GM18909 (cell line): ENCODE measurements around the gene ANO3.

Source experiments
- ATAC-seq: cut with Tn5 transposase; IDR thresholded peaks from one replicate; pipeline ENCODE4 v1.9.1; 2021; ENCODE audit warnings: mild to moderate bottlenecking; ENCODE audit not compliant: unreplicated experiment, poor library complexity

Gene ANO3

DNA sequence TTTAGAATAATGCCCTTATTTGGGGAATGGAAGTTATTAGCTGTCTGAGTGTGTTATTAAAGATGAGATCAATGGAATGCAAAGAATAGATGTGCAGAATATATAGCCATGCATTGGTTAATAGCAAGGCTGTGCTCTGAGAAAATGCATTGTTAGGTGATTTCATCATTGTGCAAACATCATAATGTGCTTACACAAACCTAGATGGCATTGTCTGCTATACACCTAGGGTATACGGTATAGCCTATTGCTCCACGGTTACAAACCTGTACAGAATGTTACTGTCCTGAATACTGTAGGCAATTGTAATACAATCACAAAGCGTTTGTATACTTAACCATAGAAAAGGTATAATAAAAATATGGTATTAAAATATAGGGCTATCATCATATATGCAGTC lies 364.4 kb downstream of the ANO3 start:
- ATAC-seq: no peak

DNA sequence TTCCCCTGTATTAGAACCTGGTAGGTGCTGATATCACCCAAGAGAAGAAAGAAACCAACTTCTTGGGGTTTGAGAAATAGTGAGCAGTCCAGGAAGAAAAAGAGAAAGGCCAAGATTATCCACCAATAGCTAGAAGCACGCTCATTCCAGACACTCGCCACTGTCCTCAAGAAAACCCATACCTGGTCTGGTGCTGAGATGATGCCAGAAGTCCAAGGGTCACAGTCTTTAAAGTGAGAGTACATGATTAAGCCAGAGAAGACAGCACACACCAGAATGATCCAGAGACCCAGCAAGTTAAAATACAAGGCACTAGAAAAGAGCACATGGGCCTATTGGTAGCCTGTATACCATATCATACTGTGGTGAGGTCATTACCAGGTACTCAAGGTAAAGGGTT lies 366.3 kb downstream of the ANO3 start:
- no peak for ATAC-seq

DNA sequence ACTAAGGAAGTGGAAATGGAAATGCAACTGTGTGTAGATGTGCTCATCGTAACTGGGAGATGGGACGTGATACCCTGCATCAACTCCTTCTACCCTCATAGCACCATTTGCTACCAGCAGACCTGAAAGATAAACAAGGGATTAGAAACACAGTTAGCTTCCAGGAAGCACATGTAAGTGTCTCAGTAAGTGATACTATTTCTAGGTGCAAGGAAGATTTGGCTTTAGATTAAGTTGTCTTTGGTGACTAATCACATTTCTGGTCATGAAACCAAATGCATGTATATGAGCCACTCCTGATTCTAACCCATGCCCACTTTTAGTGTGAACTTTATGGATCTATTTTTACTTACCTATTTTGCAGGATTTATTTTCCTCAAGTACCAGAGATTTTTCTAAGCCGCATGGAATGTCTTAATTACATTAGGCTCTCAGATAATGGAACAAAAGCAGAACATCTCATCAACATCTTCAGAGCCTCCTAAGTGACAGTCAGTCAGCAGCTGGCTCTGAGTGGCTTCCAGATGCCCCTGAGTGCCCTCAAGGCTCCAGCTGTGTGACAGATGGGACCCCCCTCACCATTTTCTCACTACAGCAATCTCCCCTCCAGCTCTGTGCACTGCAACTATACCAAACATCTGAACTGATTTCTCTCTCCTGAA lies 368.8 kb downstream of the ANO3 start:
- ATAC-seq: no peak

DNA sequence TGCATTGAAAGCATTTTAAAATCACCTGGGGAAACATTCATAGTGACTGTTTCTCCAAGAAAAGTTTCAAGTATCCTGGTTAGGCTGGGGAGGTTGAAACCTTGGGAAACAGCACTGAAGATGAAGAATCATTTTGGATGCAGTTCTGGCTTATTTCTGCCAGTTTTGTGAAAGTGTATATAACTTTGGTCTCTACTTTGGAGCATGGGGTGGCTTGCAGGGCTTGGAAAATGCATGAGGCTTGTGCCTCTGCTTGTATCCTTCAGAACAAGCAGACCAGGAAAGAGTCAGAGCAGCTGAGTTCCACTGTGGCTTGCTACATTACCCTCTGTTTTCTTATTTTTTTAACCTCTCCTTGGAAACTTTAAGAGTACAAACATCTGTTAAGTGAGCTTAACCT lies 370.5 kb downstream of the ANO3 start:
- no peak for ATAC-seq

DNA sequence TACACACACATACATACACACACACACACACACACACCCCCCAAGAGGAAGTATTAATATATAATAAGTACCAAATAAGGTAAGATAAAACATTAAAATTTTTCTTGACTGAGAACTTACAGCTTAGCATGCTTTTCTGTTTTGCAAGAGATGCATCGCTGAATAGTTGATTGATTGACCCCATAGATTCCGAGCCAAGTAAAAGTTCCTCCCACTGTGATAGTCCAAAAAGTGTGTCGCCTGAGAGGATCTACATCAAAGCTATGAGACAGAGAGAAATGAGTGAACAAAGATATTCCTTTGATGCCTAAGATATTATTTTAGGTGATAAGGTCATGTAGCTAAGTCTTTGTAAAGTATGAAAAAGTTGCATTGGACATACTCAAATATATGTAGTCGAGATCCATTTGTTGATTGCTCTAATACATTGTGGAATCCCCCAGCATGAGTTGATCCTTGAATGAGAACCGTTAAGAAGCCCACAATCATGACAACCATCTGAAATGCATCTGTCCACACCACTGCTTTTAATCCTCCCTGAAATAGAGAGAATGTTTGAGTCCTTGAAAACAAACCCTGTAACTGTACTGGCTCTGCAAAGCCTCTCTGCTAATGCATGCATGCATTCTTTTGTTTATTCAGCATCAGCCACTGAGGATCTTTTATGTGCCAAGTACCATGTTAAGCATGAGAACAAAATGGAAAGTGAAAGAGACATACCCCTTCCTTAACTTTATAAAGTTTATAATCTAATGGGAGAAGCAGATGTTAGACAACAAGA lies 371.7 kb downstream of the ANO3 start:
- no peak for ATAC-seq

DNA sequence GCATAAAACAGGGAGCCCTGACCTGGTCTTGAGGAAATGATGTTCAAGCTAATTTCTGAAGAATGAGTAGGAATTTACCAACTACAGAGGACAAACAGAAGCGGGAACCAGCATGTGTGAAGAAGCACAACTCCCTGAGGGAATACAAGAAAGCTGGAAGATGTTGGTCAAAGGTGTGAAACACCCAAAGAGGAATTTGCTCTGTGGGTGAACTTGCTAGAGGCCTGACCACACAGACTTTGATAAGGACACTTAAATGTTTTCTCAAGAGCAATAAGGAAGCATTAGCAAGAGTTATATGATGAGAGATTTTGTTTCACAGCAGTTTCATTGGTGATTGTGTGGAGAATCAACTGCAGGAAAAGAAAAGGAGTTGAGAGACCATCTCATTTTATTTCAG lies 372.3 kb downstream of the ANO3 start:
- no peak for ATAC-seq

DNA sequence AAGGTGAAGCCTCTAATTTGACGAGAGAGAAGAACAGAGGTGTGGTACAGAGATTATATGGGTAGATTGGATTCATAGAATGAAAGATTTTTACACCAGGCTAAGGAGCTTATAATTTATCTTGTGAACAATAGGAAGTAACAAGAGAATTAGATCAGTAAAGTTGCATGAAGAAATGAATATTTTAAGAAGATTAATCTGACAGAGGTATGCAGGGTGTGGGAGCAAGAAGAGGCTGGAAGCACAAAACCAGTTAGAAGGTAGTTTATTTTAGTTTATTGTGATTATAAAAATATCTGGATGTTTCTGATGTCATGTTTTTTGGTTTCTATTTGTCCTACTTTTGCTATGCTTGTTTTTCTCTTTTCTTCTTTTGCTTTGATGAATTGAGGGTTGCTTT lies 374.3 kb downstream of the ANO3 start:
- ATAC-seq: no peak

DNA sequence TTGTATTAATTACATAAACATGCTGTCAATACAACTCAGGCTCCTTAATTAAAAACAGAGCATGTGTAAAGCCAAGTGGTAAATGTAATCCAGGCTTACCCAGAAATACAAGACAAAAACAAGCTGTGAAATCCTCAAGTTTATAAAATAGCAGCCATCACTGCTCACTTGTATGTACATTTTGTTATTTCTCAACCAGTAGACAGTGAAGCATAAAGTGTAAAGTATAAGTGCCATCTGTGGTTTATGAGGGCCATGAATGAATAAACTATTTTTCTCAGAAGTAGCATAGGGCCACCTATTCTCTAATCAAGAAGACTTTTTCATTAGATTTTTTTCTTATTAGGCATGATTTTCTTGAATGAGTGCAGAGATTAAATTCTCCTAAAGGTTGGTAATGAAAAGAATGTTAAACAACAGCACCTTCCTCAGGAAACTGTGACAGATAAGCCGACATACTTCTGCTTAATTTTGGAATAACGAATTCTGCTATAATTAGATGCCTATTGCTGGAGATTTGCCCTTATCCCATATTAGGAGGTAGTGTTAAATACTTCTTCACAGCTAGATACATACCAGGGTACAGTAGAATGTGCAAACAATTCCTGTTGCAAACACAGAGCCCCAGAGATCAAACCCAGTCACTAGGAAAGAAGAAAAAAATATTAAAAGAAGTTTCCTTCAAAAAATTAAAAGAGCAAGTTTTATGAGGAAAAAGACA lies 377.0 kb downstream of the ANO3 start:
- ATAC-seq: no peak

DNA sequence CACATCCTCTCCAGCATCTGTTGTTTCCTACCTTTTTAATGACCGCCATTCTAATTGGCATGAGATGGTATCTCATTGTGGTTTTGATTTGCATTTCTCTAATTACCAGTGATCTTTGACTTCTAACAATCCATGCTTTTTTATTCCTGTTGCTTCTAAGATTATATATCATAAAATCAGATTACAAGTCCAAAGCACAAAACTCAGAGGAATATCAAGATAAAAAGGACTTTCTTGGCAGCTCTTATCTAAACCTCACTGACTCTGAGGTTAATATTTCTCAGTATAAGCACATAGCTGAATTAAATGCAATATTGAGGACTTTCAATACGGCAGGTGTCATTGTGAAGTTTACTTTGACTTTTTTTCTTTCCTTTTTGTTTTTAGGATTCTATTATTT lies 378.6 kb downstream of the ANO3 start:
- ATAC-seq: no peak

DNA sequence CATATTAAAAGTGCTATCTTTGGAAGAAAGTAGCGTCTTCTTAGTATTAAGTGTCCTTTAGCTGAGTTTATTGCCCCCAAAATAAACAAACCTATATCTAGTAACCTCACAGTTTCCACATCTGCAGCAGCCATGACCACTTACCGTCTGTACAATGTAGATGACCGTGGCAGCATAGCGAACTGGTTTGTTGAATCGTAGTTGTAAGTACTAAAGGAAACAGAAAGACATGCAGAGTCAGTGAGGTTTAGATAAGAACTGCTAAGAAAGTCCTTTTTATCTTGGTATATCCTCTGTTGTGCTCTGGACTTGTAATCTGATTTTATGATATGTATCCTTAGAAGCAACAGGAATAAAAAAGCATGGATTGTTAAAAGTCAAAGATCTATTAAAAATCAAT lies 380.6 kb downstream of the ANO3 start:
- no peak for ATAC-seq
